Uterus (tissue), 2 donors: ENCODE results near the gene MIS18A.

Source experiments
- CTCF ChIP-seq, 4 experiments: fragments of 200-600 bp in 2 of 4; fragments of 450-650 bp in 2 of 4; sonication (generic) in 2 of 4; IDR thresholded peaks; one replicate each; pipeline ENCODE4 v1.5.1; 2016 to 2019; ENCODE audit warnings: antibody characterized with exemption in 4 of 4, mild to moderate bottlenecking in 2 of 4, moderate library complexity in 1 of 4
- POLR2A ChIP-seq, 2 donors: fragments of 450-650 bp; IDR thresholded peaks; one replicate each; pipeline ENCODE4 v1.6.1; 2016; ENCODE audit warnings: antibody characterized with exemption in 2 of 2, mild to moderate bottlenecking in 1 of 2, moderate library complexity in 1 of 2

GRCh38 chr21:32301596-32301995 lies 22.7 kb upstream of the MIS18A start:
- TF ChIP-seq POLR2A (IDR thresholded peaks at IDR 0.05) (no peak), CTCF (IDR thresholded peaks at IDR 0.05) (no peak)
